Measurements from ENCODE around the gene FOXL3.
"Not testable (repeated sequence)": the region's sequence is repeated elsewhere in the genome, so short reads cannot be mapped to it uniquely, and the experiment has no call there.

The FOXL3 gene

DNA sequence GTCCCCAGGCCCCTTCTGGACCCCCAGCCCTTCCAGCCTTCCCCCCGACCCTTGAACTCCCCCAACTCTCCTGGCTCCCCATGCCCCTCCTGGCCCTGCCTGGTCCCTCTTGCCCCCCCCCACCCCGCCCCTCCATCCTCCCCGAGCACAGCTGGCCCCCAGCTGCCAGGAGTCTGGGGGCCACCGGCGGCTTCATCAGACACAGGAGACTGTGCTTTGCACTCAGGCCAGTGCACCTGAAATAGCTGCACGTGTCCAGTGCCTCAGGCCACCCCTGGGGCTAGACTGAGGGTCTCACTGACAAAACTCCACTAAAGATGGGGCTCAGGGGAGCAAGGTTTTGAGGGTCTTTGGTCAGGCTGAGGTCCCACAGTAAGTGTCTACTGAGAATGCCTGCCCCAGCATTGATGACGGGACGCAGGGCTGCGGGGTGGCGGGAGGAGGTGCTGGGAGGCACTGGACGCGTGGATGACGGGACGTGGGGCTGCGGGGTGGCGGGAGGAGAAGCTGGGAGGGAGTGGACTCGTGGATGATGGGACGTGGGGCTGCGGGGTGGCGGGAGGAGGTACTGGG lies 6.5 kb downstream of the FOXL3 start:
- Mint-ChIP-seq H3K27me3 (ENCODE audit: low read depth) (peaks cover 13% of the 10 kb centered on the region), H3K9me3 (no peaks in the 10 kb centered on the region), H3K4me3 (no peak overlapping the region), H3K27ac (no peak overlapping the region), H3K4me1 (ENCODE audit: low read depth) (no peaks in the 10 kb centered on the region), H3K36me3 (ENCODE audit: low read depth) (no peaks in the 10 kb centered on the region)
- DNase-seq (ENCODE audit: low spot score), result no peak

DNA sequence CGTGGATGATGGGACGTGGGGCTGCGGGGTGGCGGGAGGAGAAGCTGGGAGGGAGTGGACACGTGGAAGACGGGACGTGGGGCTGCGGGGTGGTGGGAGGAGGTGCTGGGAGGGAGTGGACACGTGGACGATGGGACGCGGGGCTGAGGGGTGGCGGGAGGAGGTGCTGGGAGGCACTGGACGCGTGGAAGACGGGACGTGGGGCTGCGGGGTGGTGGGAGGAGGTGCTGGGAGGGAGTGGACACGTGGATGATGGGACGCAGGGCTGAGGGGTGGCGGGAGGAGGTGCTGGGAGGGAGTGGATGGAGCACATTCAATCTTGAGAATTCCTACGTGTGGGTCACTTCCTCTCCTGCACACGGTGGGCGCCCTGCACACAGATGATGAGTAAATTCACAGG lies 7.2 kb downstream of the FOXL3 start:
- H3K36me3 Mint-ChIP-seq (ENCODE audit: low read depth); H3K27me3 Mint-ChIP-seq (ENCODE audit: low read depth); H3K27ac Mint-ChIP-seq; DNase-seq (ENCODE audit: low spot score); H3K4me3 Mint-ChIP-seq; H3K4me1 Mint-ChIP-seq (ENCODE audit: low read depth); H3K9me3 Mint-ChIP-seq: not testable (repeated sequence)

DNA sequence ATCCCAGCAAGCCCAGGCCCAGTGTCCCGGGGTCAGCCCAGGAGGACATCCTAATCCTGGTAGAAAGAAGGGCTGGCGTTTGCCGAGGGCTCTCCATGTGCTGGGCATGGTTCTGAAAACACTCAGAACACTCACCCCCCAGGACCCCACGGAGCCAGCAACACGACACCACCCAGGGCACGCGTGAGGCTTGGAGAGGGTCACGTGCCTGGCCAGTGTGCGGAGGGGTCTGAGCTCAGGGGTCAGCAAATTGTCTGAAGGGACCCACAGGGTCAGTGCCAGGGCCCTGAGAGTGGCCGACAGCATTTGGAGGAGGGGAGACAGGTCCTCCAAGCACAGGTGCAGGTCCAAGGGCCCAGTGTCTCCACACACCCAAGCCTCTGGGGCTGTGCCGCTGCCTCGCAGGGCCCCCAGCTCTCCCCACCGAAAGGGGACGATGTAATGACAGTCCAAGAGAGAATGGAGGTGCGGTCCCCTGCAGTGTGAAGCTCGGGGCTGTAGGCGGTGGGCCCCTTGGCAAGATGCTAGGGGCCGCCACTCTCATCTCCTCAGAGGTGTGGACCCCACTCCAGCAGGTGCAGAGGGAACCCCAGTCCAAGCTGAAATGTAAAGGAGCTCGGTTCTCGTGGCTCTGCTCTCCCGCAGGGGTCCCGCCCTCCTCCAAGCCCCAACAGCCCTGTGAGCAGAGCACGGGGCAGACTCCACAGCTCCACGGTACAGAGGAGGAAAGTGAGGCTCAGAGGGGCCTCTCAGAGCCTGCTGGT lies 7.8 kb downstream of the FOXL3 start:
- no peaks in the 10 kb centered on the region for H3K36me3 Mint-ChIP-seq (ENCODE audit: low read depth)
- H3K27ac Mint-ChIP-seq, result no peak overlapping the region
- no peaks in the 10 kb centered on the region for H3K4me1 Mint-ChIP-seq (ENCODE audit: low read depth)
- no peaks in the 10 kb centered on the region for H3K9me3 Mint-ChIP-seq
- no peak for DNase-seq (ENCODE audit: low spot score)
- H3K27me3 Mint-ChIP-seq (ENCODE audit: low read depth), result peaks cover 2% of the 10 kb centered on the region
- no peak overlapping the region for H3K4me3 Mint-ChIP-seq

DNA sequence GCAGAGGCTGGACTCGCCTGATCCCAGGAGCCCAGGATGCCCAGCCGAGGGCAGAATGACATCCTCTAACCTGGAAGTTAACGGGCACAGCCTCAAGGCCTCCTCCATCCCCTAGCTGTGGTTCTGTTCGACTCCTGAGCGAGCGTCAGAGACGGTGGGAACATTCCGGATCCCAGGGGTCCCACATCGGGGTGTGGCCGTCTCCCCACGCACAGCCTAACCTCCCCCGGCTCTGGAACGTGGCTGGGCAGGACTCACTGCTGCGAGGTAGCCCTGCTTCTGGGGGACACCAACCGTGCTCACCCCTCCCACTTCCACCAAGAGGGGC lies 8.4 kb downstream of the FOXL3 start:
- H3K4me1 Mint-ChIP-seq (ENCODE audit: low read depth), result no peaks in the 10 kb centered on the region
- no peak overlapping the region for H3K4me3 Mint-ChIP-seq
- no peaks in the 10 kb centered on the region for H3K27me3 Mint-ChIP-seq (ENCODE audit: low read depth)
- no peaks in the 10 kb centered on the region for H3K36me3 Mint-ChIP-seq (ENCODE audit: low read depth)
- H3K9me3 Mint-ChIP-seq, result no peaks in the 10 kb centered on the region
- no peak overlapping the region for H3K27ac Mint-ChIP-seq
- DNase-seq (ENCODE audit: low spot score), result no peak

DNA sequence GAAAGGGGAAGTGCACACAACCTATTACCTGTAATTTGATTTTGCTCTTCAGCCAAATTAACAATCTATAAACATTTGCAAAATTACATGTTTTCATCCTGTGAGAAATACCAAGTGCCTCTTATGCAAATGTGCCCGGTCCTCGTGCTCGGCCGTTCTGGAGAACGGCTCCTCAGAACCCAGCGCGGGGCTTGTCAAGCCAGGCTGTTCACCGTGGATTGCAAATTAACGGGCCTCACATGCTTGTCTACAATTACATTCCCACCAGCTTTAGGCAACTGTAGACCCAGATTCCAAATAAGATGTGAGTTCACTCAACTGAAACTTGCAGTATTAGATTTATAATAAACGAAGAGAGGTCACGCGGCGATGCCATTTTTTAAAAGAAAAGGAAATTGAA lies 8.8 kb downstream of the FOXL3 start:
- Mint-ChIP-seq H3K36me3 (ENCODE audit: low read depth) (no peaks in the 10 kb centered on the region), H3K27ac (no peak overlapping the region), H3K9me3 (no peaks in the 10 kb centered on the region), H3K4me1 (ENCODE audit: low read depth) (no peaks in the 10 kb centered on the region), H3K4me3 (no peak overlapping the region), H3K27me3 (ENCODE audit: low read depth) (no peaks in the 10 kb centered on the region)
- DNase-seq (ENCODE audit: low spot score), result no peak

DNA sequence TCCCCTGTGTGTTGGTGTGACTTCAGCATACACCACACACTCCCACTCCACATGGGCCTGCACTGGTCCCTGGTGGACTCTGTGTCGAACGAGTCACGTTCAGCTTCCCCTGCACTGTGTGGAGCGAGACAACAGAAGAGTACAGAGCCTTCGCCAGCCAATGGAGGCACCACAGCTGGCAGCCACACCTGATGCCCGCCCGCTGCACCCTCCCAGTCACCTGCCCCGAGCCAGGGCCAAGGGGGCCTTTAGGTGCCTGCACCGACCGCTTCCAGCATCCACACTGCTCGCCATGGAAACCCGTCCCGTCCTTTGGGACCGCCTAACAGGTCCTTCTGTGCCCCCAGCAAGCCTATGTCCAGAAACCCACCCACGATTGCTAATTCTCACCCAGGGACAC lies 9.2 kb downstream of the FOXL3 start:
- Mint-ChIP-seq H3K4me3 (no peak overlapping the region), H3K27me3 (ENCODE audit: low read depth) (no peaks in the 10 kb centered on the region), H3K4me1 (ENCODE audit: low read depth) (no peaks in the 10 kb centered on the region), H3K36me3 (ENCODE audit: low read depth) (no peaks in the 10 kb centered on the region), H3K9me3 (no peaks in the 10 kb centered on the region), H3K27ac (no peak overlapping the region)
- DNase-seq (ENCODE audit: low spot score), result no peak

DNA sequence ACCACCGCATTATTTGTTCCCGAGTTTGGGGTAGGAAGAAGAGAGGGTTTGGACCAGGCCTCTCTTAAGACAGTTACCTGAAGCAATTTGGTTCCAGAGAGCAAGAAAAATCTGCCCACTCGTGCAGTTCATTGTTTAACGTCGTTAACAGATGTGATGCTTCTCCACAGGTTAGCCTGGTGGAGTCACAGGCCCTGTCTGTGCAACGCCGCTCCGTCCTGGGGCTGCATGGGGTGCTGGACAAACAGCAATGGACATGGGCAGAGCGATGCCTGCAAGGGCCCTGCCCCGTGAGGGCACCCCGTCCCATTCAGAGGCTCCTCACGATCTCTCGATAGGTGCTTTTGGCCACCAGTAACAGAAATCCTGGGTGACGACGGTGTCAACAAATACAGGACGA lies 9.7 kb downstream of the FOXL3 start:
- no peak for DNase-seq (ENCODE audit: low spot score)
- Mint-ChIP-seq H3K4me3 (no peak overlapping the region), H3K9me3 (peaks cover 4% of the 10 kb centered on the region), H3K27me3 (ENCODE audit: low read depth) (no peaks in the 10 kb centered on the region), H3K36me3 (ENCODE audit: low read depth) (no peaks in the 10 kb centered on the region), H3K27ac (no peak overlapping the region), H3K4me1 (ENCODE audit: low read depth) (no peaks in the 10 kb centered on the region)

DNA sequence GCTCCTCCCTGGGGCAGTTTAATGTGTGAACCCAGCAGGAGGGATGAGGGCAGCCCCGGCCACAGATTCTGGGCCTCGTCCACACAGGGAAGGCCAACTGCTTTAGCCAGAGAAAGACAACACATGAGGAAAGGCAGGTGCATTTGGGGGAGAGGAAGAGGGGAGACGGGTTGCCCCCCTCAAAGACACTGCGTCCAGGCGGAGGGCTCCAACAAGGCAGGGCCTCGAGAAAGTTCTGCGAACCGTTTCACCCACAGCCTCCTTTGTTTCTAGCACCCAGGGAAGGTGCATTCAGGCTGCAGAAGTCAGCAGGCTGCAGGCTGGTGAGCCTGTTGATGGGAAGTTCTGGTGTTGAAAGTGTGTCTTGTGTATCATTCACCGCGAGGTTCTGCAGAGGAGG lies 10.1 kb downstream of the FOXL3 start:
- Mint-ChIP-seq H3K27ac (no peak overlapping the region), H3K9me3 (peaks cover 4% of the 10 kb centered on the region), H3K36me3 (ENCODE audit: low read depth) (no peaks in the 10 kb centered on the region), H3K27me3 (ENCODE audit: low read depth) (no peaks in the 10 kb centered on the region), H3K4me1 (ENCODE audit: low read depth) (no peaks in the 10 kb centered on the region), H3K4me3 (no peak overlapping the region)
- no peak for DNase-seq (ENCODE audit: low spot score)

DNA sequence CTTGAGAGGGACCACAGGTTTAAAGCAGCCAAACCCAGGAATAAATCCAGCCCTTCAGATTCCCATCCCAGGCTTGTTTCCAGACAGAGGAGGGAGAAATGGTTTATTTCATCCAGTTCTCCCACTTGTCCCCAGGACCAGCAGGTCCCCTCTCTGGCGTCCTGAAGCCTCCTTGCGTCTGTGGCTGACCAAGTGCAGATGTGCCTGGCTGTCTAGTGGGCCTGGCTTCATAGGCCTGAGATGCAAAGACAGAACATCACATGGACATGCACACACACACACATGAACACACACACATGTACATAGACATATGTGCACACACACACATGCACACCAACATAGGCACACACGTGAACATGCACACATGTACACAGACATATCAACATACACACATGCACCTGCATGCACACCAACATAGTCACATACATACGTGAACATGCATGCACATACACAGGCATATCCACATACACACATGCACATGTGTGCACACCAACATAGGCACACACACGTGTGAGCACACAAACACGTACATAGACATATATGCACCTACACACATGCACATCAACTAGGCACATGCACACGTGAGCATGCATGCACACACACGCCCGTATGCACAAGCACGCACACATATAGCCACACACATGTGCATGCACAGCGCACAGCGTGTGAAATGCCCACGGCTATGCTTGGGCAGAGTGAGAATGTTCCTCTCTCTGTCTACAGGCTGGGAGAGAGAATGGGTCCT lies 10.7 kb downstream of the FOXL3 start:
- H3K9me3 Mint-ChIP-seq, result peaks cover 4% of the 10 kb centered on the region
- H3K27me3 Mint-ChIP-seq (ENCODE audit: low read depth), result no peaks in the 10 kb centered on the region
- no peak overlapping the region for H3K27ac Mint-ChIP-seq
- no peaks in the 10 kb centered on the region for H3K36me3 Mint-ChIP-seq (ENCODE audit: low read depth)
- H3K4me1 Mint-ChIP-seq (ENCODE audit: low read depth), result no peaks in the 10 kb centered on the region
- DNase-seq (ENCODE audit: low spot score), result no peak
- no peak overlapping the region for H3K4me3 Mint-ChIP-seq

DNA sequence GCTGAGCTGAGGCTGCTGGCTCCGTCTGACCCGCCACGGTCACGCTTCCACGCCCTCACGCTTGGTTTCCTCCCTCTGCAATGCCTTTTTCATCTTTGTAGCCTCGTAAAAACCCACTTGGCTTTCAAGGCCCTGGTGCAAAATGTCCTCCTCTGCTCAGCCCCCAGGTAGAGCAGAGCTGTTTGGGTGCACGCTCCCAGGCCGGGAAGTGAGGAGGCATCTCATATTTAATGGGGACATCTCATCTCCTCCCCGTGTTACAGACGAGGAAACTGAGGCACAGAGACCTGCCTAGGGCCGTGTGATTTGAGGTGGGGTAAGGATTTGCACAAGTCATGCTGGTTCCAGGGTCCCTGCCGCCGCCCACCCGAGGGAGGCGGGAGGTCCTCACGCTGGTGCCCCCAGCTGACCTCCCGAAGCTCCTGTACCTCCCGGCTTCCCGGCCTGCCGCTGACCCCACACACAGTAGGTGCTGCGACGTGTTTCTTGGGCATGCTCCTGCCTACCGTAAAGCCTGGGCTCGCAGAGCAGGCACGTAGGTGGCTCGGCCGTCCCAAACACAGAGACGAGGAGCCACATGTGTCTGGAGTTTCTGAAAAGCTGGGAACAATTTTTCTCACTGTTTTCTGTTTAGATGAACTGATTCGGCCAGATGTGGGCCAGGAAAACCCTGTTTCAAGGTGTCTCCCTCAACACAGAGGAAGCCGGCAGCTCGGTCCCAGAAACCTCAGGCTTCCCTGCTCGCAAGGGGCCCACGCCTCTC lies 11.5 kb downstream of the FOXL3 start:
- Mint-ChIP-seq H3K27me3 (ENCODE audit: low read depth) (no peaks in the 10 kb centered on the region), H3K9me3 (peaks cover 4% of the 10 kb centered on the region), H3K4me3 (no peak overlapping the region), H3K36me3 (ENCODE audit: low read depth) (no peaks in the 10 kb centered on the region), H3K4me1 (ENCODE audit: low read depth) (no peaks in the 10 kb centered on the region), H3K27ac (no peak overlapping the region)
- DNase-seq (ENCODE audit: low spot score), result no peak

DNA sequence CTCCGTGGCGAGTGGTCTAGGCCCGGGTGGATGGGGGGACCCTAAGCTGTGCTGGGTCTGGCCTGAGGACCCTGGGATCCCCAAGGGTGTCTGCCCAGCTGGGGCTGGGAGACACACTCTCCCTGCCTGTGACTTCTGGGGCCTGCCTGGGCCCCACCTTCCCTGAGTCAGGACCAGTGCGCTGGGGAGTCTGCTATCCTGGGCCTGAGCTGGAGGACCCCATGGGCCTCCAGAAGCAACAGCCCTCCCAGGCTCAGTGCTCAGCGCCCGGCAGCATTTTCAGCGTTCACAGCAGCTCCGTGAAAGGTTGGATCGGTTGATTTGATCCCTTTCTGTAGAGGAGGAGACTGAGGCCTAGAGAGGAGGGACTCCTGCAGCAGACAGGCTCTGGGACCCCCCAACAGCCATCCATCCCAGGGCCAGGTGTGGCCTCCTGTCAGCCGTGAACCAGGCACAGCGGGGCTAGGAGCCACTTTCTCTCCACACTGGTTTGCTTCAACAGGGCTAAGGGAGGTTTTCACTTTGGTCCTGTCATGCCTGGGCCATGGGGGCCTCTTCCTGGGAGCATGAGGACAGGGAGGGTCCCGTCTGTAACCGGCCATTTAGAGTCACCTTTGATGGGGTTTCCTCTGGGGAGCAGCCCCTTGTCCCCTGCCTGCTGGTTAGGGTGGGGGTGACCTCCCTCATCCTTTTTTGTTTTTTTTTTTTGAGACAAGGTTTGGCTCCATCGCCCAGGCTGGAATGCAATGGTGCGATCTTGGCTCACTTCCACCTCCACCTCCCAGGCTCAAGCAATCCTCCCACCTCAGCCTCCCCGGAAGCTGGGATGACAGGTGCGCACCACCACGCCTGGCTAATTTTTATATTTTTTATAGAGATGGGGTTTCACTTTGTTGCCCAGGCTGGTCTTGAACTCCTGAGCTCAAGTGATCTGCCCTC lies 12.4 kb downstream of the FOXL3 start:
- Mint-ChIP-seq H3K4me1 (ENCODE audit: low read depth) (no peaks in the 10 kb centered on the region), H3K27ac (no peak overlapping the region), H3K36me3 (ENCODE audit: low read depth) (no peaks in the 10 kb centered on the region), H3K27me3 (ENCODE audit: low read depth) (no peaks in the 10 kb centered on the region), H3K4me3 (no peak overlapping the region), H3K9me3 (peaks cover 4% of the 10 kb centered on the region)
- DNase-seq (ENCODE audit: low spot score), result no peak

DNA sequence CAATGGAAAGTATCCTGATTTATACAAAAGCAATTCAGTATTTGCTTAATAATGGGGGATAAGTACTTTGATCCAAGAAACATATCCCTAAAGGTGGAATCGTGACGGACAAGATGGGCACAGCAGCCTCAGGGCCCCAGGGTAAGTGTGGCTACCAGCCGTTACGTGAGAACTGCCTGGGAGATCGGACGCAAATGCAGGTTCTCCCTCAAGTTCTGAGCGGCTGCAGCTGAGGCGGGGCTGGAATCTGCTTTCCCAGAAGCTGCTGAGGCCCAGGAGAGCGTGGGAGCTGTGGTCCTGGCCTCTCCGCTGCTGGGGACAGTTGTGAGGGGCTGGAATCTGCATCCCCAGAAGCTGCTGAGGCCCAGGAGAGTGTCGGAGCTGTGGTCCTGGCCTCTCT lies 13.5 kb downstream of the FOXL3 start:
- Mint-ChIP-seq H3K9me3 (peaks cover 11% of the 10 kb centered on the region), H3K36me3 (ENCODE audit: low read depth) (no peaks in the 10 kb centered on the region), H3K27ac (no peak overlapping the region), H3K4me1 (ENCODE audit: low read depth) (no peaks in the 10 kb centered on the region), H3K27me3 (ENCODE audit: low read depth) (no peaks in the 10 kb centered on the region), H3K4me3 (no peak overlapping the region)
- DNase-seq (ENCODE audit: low spot score), result no peak

DNA sequence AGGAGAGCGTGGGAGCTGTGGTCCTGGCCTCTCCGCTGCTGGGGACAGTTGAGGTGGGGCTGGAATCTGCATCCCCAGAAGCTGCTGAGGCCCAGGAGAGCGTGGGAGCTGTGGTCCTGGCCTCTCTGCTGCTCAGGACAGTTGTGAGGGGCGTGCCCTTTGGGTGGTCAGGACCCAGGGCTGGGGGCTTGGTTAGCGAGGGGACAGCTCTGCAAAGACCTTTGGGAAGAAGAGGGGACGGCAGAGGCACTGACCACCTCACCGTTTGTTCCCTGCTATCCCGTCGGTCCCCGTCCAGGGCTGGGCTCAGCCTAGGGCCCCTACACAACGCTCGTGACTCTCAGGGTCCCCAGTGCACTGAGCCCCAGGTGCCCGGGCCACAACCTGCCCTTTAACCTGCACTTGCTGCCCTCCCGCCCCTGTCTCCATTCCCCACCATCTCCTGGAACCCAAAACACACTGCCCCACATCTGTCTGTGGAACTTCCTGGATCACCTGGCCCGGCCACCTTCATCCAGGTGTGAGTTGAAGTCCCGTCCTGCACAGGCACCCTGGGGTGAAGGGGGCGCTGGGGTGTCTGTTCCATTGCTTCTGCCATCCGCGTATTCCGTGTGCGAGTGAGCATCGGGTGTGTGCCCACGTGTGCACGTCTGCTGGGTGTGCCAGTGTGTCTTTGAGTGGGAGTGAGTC lies 14.1 kb downstream of the FOXL3 start:
- Mint-ChIP-seq H3K36me3 (ENCODE audit: low read depth) (no peaks in the 10 kb centered on the region), H3K4me3 (no peak overlapping the region), H3K27ac (no peak overlapping the region), H3K4me1 (ENCODE audit: low read depth) (no peaks in the 10 kb centered on the region), H3K27me3 (ENCODE audit: low read depth) (no peaks in the 10 kb centered on the region), H3K9me3 (peaks cover 11% of the 10 kb centered on the region)
- DNase-seq (ENCODE audit: low spot score), result no peak

Data from T-helper 2 cell treated with Interferon-gamma antibody and Interleukin-4, amounts not matched to agents 5 μg/mL and 100 μg/mL, for 36 hours (primary cell).